Hepatocyte (in vitro differentiated cells): ENCODE data around the gene PRKAA1. TPM values are rescaled to one million over a fixed set of nuclear protein-coding genes. Genes with fewer than 3 reads are reported as not detected.

Source experiments
- DNase-seq: peaks from one replicate; pipeline ENCODE4 v3.0.0-alpha.2; 2016; ENCODE audit warnings: low spot score
- H2AFZ ChIP-seq: fragments of 200-600 bp; sonication (generic); 2 replicates; pipeline ENCODE4 v1.6.0; 2016; ENCODE audit warnings: antibody characterized with exemption, mild to moderate bottlenecking
- H3K27ac ChIP-seq: fragments of 200-600 bp; sonication (generic); 2 replicates; pipeline ENCODE4 v1.5.1; 2016; ENCODE audit warnings: mild to moderate bottlenecking
- H3K27me3 ChIP-seq: fragments of 200-600 bp; sonication (generic); 2 replicates; pipeline ENCODE4 v1.6.1; 2016
- H3K36me3 ChIP-seq: fragments of 200-600 bp; sonication (generic); replicated peaks from 2 replicates; pipeline ENCODE4 v1.5.1; 2016; ENCODE audit warnings: low read depth; ENCODE audit not compliant: insufficient read depth
- H3K4me1 ChIP-seq: fragments of 200-600 bp; sonication (generic); 2 replicates; pipeline ENCODE4 v1.5.1; 2016; ENCODE audit warnings: mild to moderate bottlenecking, moderate library complexity; ENCODE audit not compliant: insufficient read depth
- H3K4me2 ChIP-seq: fragments of 200-600 bp; sonication (generic); 2 replicates; pipeline ENCODE4 v1.6.0; 2016
- H3K4me3 ChIP-seq: fragments of 200-600 bp; sonication (generic); 2 replicates; pipeline ENCODE4 v1.5.1; 2016; ENCODE audit warnings: mild to moderate bottlenecking
- H3K79me2 ChIP-seq: fragments of 200-600 bp; sonication (generic); 2 replicates; pipeline ENCODE4 v1.6.0; 2017; ENCODE audit warnings: mild to moderate bottlenecking
- H3K9me2 ChIP-seq: fragments of 200-600 bp; sonication (generic); replicated peaks from 2 replicates; pipeline ENCODE4 v1.6.0; 2017; ENCODE audit warnings: mild to moderate bottlenecking; ENCODE audit not compliant: insufficient read depth
- H3K9me3 ChIP-seq: fragments of 200-600 bp; sonication (generic); 2 replicates; pipeline ENCODE4 v1.5.1; 2016; ENCODE audit warnings: low read depth, mild to moderate bottlenecking
- H4K20me1 ChIP-seq: fragments of 200-600 bp; sonication (generic); 2 replicates; pipeline ENCODE4 v1.6.0; 2016; ENCODE audit warnings: mild to moderate bottlenecking; ENCODE audit not compliant: insufficient read depth, poor library complexity, severe bottlenecking
- CTCF ChIP-seq: fragments of 200-600 bp; sonication (generic); IDR thresholded peaks from 2 replicates; pipeline ENCODE4 v1.5.1; 2016; ENCODE audit warnings: antibody characterized with exemption, mild to moderate bottlenecking; ENCODE audit not compliant: poor library complexity
- EZH2 ChIP-seq: fragments of 200-600 bp; sonication (generic); IDR thresholded peaks from 2 replicates; pipeline ENCODE4 v1.6.1; 2016; ENCODE audit warnings: antibody characterized with exemption, mild to moderate bottlenecking, borderline replicate concordance
- EZH2phosphoT487 ChIP-seq: fragments of 200-600 bp; sonication (generic); IDR thresholded peaks from one replicate; pipeline ENCODE4 v1.6.1; 2018; ENCODE audit warnings: antibody characterized with exemption, mild to moderate bottlenecking, low read depth, moderate library complexity; ENCODE audit not compliant: unreplicated experiment, severe bottlenecking
- WGBS: methylation state at CpG from one replicate; pipeline ENCODE4 v1.1.6; 2016; ENCODE audit warnings: low lambda C conversion rate; ENCODE audit errors: missing lambda C conversion rate; 5-methylcytosine and 5-hydroxymethylcytosine counted together
- polyA plus RNA-seq: library from polyadenylated mRNA; unstranded; fragments of >200 nt; fragmentation: Nextera tagmentation; extraction: Ambion mirVana; gene quantifications from 2 replicates; pipeline ENCODE4 v1.2.1, GENCODE V29; 2016
- total RNA-seq: library from RNA; depleted of rRNA; stranded (reverse); fragments of >200 nt; gene quantifications from 2 replicates; pipeline ENCODE4 v1.2.3, GENCODE V29; 2014

Gene PRKAA1
- total and polyA plus RNA-seq, 2 experiments from 2014 or later = 25.7 to 90.4 TPM

DNA sequence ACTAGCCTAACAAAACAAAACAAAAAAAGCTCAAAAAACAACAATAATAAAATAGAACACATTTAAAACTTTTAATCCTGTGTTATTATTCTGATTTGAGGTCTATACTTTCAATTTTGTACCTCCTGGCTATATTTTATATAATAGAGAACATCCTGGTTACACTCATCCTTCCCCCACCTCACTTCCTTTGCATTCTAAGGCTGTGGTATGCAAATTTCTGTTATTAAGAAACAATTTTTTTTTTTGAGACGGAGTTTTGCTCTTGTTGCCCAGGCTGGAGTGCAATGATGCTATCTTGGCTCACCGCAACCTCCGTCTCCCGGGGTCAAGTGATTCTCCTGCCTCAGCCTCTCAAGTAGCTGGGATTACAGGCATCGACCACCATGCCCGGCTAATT is 39.9 kb upstream of the PRKAA1 start:
- DNase-seq = no peak
- Histone ChIP-seq H3K36me3 (peaks cover 7% of the 10 kb centered on the region), H3K27me3 (no peaks in the 10 kb centered on the region), H3K9me3 (no peaks in the 10 kb centered on the region), H2AFZ (no peak overlapping the region), H3K9me2 (no peaks in the 10 kb centered on the region), H3K4me1 (peaks cover 11% of the 10 kb centered on the region), H3K79me2 (peaks cover 18% of the 10 kb centered on the region), H3K4me2 (no peak overlapping the region), H4K20me1 (peaks cover 11% of the 10 kb centered on the region), H3K4me3 (no peak overlapping the region), H3K27ac (no peak overlapping the region)
- WGBS = 94% methylated on average over 6 of the region's 6 CpGs
- TF ChIP-seq EZH2phosphoT487 (no peak), EZH2 (no peak), CTCF (no peak)

GRCh38 chr5:40834849-40835787 is 36.9 kb upstream of the PRKAA1 start, which contains the start of gene RPL37:
Gene RPL37, minus strand, starts transcription at chr5:40835222. Its CDS starts 37 bp downstream, at chr5:40835185.
- 2% methylated on average over 61 of the region's 61 CpGs for WGBS
- Histone ChIP-seq H3K4me3 (peak within 1 kb of the TSS; percentile 70), H3K4me1 (peaks cover 23% of the 10 kb centered on the region), H3K79me2 (peaks cover 47% of the 10 kb centered on the region), H3K36me3 (peaks cover 7% of the 10 kb centered on the region), H3K4me2 (peak within 1 kb of the TSS; percentile 86), H3K27me3 (no peaks in the 10 kb centered on the region), H4K20me1 (peaks cover 31% of the 10 kb centered on the region), H3K27ac (peak within 1 kb of the TSS; percentile 99), H2AFZ (peak within 1 kb of the TSS; percentile 92), H3K9me3 (no peaks in the 10 kb centered on the region), H3K9me2 (no peaks in the 10 kb centered on the region)
- DNase-seq = peak; percentile 97
- TF ChIP-seq EZH2phosphoT487 = no peak
- TF ChIP-seq EZH2 = no peak
- no peak for TF ChIP-seq CTCF

DNA sequence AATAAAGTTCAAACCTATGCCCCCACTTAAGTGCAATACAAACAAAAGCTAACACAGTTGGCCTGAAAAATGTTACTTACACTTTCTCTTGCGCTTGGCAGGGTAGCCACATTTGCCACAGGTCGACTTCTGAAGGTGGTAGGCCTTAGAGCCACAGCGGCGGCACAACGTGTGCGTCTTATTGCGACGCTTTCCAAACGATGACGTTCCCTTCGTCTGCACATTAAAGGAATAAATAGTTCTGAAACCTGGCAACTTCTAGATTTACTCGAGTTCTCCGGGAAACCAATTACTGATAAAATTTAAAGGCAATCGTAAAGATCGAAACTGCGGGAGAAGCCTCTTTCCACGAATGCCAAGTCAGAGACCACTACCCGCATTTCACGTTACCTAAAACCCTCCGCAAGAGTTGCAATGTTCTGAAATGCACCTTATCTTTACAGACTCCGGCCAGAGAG is 36.2 kb upstream of the PRKAA1 start:
- Histone ChIP-seq H3K27me3 (no peaks in the 10 kb centered on the region), H3K4me3 (peak overlapping the region; percentile 69), H3K27ac (peak overlapping the region; percentile 89), H3K36me3 (peaks cover 11% of the 10 kb centered on the region), H3K4me1 (peaks cover 23% of the 10 kb centered on the region), H3K9me2 (no peaks in the 10 kb centered on the region), H4K20me1 (peaks cover 35% of the 10 kb centered on the region), H3K9me3 (no peaks in the 10 kb centered on the region), H3K79me2 (peaks cover 51% of the 10 kb centered on the region), H2AFZ (peak overlapping the region; percentile 12), H3K4me2 (peak overlapping the region; percentile 86)
- DNase-seq = peak; percentile 48
- TF ChIP-seq CTCF = no peak
- no peak for TF ChIP-seq EZH2phosphoT487
- WGBS = under 1% methylated on average over 21 of the region's 21 CpGs
